ENCODE data around the gene SPAAR.

The SPAAR gene

GRCh38 chr9:35948901-35949318 lies 39.6 kb downstream of the SPAAR start:
- no peak for DNase-seq (ENCODE audit: low spot score)

GRCh38 chr9:35951736-35952135 lies 42.4 kb downstream of the SPAAR start:
- no peak for DNase-seq (ENCODE audit: low spot score)

- no peak for DNase-seq (ENCODE audit: low spot score)
These were observed 43.4 kb downstream of the SPAAR start for GRCh38 chr9:35952526-35953191.

GRCh38 chr9:35954942-35955546 lies 45.8 kb downstream of the SPAAR start:
- DNase-seq (ENCODE audit: low spot score): peak; percentile 60

- no peak for DNase-seq (ENCODE audit: low spot score)
These were observed 47.4 kb downstream of the SPAAR start for GRCh38 chr9:35956651-35957050.

- no peak for DNase-seq (ENCODE audit: low spot score)
These were observed 49.0 kb downstream of the SPAAR start, which contains the start of gene OR2S2 for GRCh38 chr9:35958104-35958837. Gene OR2S2 (minus strand): TSS chr9:35958154. CDS start chr9:35958098, 56 bp downstream.

GRCh38 chr9:35960039-35960655 lies 50.9 kb downstream of the SPAAR start:
- peak; percentile 15 for DNase-seq (ENCODE audit: low spot score)
